EL (cell line): ENCODE data around the gene DPM2.

Experiments
- DNase-seq: peaks from one replicate; pipeline ENCODE4 v3.0.0-alpha.2; 2016

DPM2 gene

GRCh38 chr9:127934248-127934647 is 3.4 kb downstream of the DPM2 start:
- no peak for DNase-seq

- peak; percentile 83 for DNase-seq
Observed at GRCh38 chr9:127931092-127931881, 6.4 kb downstream of the DPM2 start.

GRCh38 chr9:127930231-127931091 is 7.2 kb downstream of the DPM2 start, which contains the start of gene PIP5KL1:
Gene PIP5KL1 (minus strand): TSS chr9:127930777. CDS start chr9:127930752, 25 bp downstream.
- peak; percentile 90 for DNase-seq

GRCh38 chr9:127929625-127929979 is 8.1 kb downstream of the DPM2 start:
- no peak for DNase-seq

GRCh38 chr9:127928676-127929624 is 8.7 kb downstream of the DPM2 start:
- DNase-seq = peak; percentile 32

- DNase-seq = no peak
Observed at GRCh38 chr9:127927988-127928675, 9.5 kb downstream of the DPM2 start.

GRCh38 chr9:127927201-127927987 is 10.3 kb downstream of the DPM2 start:
- no peak for DNase-seq

- no peak for DNase-seq
Observed at GRCh38 chr9:127926906-127927200, 10.8 kb downstream of the DPM2 start.

GRCh38 chr9:127925959-127926905 is 11.4 kb downstream of the DPM2 start:
- no peak for DNase-seq

- no peak for DNase-seq
Observed at GRCh38 chr9:127924736-127925444, 12.8 kb downstream of the DPM2 start.

- DNase-seq = peak; percentile 99
Observed at GRCh38 chr9:127923771-127924170, 13.9 kb downstream of the DPM2 start.

- DNase-seq = no peak
Observed at GRCh38 chr9:127923046-127923445, 14.6 kb downstream of the DPM2 start.

GRCh38 chr9:127921557-127922120 is 16.0 kb downstream of the DPM2 start:
- DNase-seq = peak; percentile 59

GRCh38 chr9:127920794-127921193 is 16.9 kb downstream of the DPM2 start:
- no peak for DNase-seq

GRCh38 chr9:127919253-127919815 is 18.3 kb downstream of the DPM2 start:
- peak; percentile 99 for DNase-seq

GRCh38 chr9:127918183-127919107 is 19.2 kb downstream of the DPM2 start:
- peak; percentile 35 for DNase-seq

- DNase-seq = no peak
Observed at GRCh38 chr9:127917603-127918002, 20.1 kb downstream of the DPM2 start.
